ENCODE results near the gene CAPN15. TPM values are rescaled to one million over a fixed set of nuclear protein-coding genes. Genes with fewer than 3 reads are reported as not detected.

Gene CAPN15
- total and polyA plus RNA-seq, 9 of the 15 experiments (the other 6 are each of a cell fraction or from before 2014, with no cell fraction given) = 0.62 to 111 (median 14.2) TPM

GRCh38 chr16:578232-578869 is 50.8 kb downstream of the CAPN15 start:
- no peak for FAIRE-seq
- H3K27ac ChIP-seq (ENCODE audit: extremely low read depth, low read depth, low read length) = no peak overlapping the region

DNA sequence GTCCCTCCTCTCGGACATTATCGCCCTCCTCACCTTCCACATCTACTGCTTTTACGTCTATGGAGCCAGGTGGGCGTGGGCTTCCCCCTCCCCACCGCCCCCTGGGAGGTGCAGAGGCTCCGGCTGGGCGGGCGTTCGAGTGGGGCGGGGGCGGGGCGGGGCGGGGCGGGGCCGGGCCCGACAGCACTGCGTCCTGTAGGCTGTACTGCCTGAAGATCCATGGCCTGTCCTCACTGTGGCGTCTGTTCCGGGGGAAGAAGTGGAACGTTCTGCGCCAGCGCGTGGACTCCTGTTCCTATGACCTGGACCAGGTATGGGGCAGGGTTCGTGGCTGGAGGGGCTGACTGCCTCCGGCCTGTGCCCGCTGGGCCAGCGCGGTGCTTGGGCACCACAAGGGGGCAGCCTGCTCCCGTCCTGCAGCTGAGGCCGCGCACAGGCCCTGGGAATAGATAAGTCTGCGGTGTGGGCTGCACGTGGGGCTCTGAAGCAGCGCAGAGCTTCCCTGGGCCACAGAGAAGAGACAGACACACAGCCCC is 51.4 kb downstream of the CAPN15 start:
- Histone ChIP-seq H3K36me3 (ENCODE audit: control insufficient read depth, insufficient read depth, low read length) (peaks cover 24% of the 10 kb centered on the region; the same call in 2 of the 3 replicates), H3K79me2 (ENCODE audit: control insufficient read depth, insufficient read depth, low read length) (no peaks in the 10 kb centered on the region), H3K27me3 (ENCODE audit: control insufficient read depth in 2 of 2, insufficient read depth in 2 of 2, low read length in 2 of 2) (no peaks in the 10 kb centered on the region), H3K4me3 (no peak overlapping the region), H3K9ac (ENCODE audit: insufficient read depth in 1 of 2, low read depth in 2 of 2, low read length in 2 of 2) (peak overlapping the region in 1 of 2 experiments; percentile 85; a peak in 2 of 4 replicates), H2AFZ (ENCODE audit: low read depth, low read length) (peak overlapping the region; percentile 87), H3K4me1 (replicated peaks in 1 of 2; ENCODE audit: control insufficient read depth in 2 of 2, insufficient read depth in 2 of 2, low read length in 2 of 2) (peaks cover 0 to 87% of the 10 kb centered on the region in 2 experiments; a peak in 4 of 5 replicates), H3K9me1 (ENCODE audit: control insufficient read depth, insufficient read depth, low read length) (peaks cover 3% of the 10 kb centered on the region), H3K9me3 (replicated peaks; ENCODE audit: control insufficient read depth, insufficient read depth, low read depth, low read length) (no peaks in the 10 kb centered on the region), H3K4me2 (ENCODE audit: insufficient read depth, low read length) (peak overlapping the region; percentile 66; the same call in 1 of the 2 replicates), H4K20me1 (replicated peaks; ENCODE audit: control insufficient read depth, insufficient read depth, low read length) (peaks cover 13% of the 10 kb centered on the region), H3K27ac (ENCODE audit: extremely low read depth, low read depth, low read length) (no peak overlapping the region)
- ATAC-seq (peak; percentile 97), DNase-seq (ENCODE audit: extremely low read depth in 1 of 4, low spot score in 3 of 4) (peak; percentile 67 to 94 (median 79)), FAIRE-seq (peak; percentile 92)
- CTCF ChIA-PET (ENCODE audit: low intra/inter-chr PET ratio) = interaction anchor here (0.7 to 1.2 kb wide), 2 partner anchors 82 to 94 kb away, joined by 3 to 8 read pairs; no protein-coding TSS in a partner anchor
- POLR2A ChIA-PET = interaction anchor here (0.6 to 2.1 kb wide), 7 partner anchors 8 to 682 kb away, joined by 3 to 6 read pairs (median 4); partner anchors contain the start of gene STUB1
- 10% methylated on average over 19 of the region's 34 CpGs for WGBS (ENCODE audit: insufficient coverage, low coverage, missing lambda C conversion rate)
- in situ Hi-C loops (cut with MboI) (loop anchor here (5.0 kb wide), 1 partner anchor 88 kb away; the partner anchor contains the start of gene RHOT2), intact Hi-C loops (cut with micrococcal nuclease) (loop anchor here (5.0 kb wide), 1 partner anchor 88 kb away; the partner anchor contains the start of gene RHOT2)
- no TSS peak for BruUV-seq (replicated peaks)
- TF ChIP-seq ZNF217 (CRISPR knock-in tag; IDR thresholded peaks at IDR 0.05) (no peak), ZNF407 (IDR thresholded peaks at IDR 0.05; ENCODE audit: low read depth) (no peak)

More at GRCh38 chr16:578232-578869, 50.8 kb downstream of the CAPN15 start:
- no TSS peak for BruUV-seq (replicated peaks)
- in situ Hi-C loops (cut with MboI) (loop anchor here (5.0 kb wide), 1 partner anchor 89 kb away; the partner anchor contains the start of gene RHOT2), intact Hi-C loops (cut with micrococcal nuclease) (loop anchor here (5.0 kb wide), 1 partner anchor 89 kb away; the partner anchor contains the start of gene RHOT2)
- Histone ChIP-seq H3K4me3 (no peak overlapping the region), H4K20me1 (replicated peaks; ENCODE audit: control insufficient read depth, insufficient read depth, low read length) (peaks cover 13% of the 10 kb centered on the region), H3K4me2 (ENCODE audit: insufficient read depth, low read length) (no peak overlapping the region), H2AFZ (ENCODE audit: low read depth, low read length) (no peak overlapping the region), H3K36me3 (ENCODE audit: control insufficient read depth, insufficient read depth, low read length) (peaks cover 26% of the 10 kb centered on the region; the same call in 2 of the 3 replicates), H3K27me3 (ENCODE audit: control insufficient read depth in 2 of 2, insufficient read depth in 2 of 2, low read length in 2 of 2) (no peaks in the 10 kb centered on the region), H3K9me1 (ENCODE audit: control insufficient read depth, insufficient read depth, low read length) (peaks cover 3% of the 10 kb centered on the region), H3K9ac (ENCODE audit: insufficient read depth in 1 of 2, low read depth in 2 of 2, low read length in 2 of 2) (peak overlapping the region in 1 of 2 experiments; percentile 48; a peak in 1 of 4 replicates), H3K9me3 (replicated peaks; ENCODE audit: control insufficient read depth, insufficient read depth, low read depth, low read length) (no peaks in the 10 kb centered on the region), H3K79me2 (ENCODE audit: control insufficient read depth, insufficient read depth, low read length) (no peaks in the 10 kb centered on the region), H3K4me1 (replicated peaks in 1 of 2; ENCODE audit: control insufficient read depth in 2 of 2, insufficient read depth in 2 of 2, low read length in 2 of 2) (peaks cover 0 to 87% of the 10 kb centered on the region in 2 experiments; a peak in 4 of 5 replicates)
- DNase-seq (ENCODE audit: extremely low read depth in 1 of 4, low spot score in 3 of 4) = no peak
- no peak for ATAC-seq
- ChIA-PET POLR2A (interaction anchor here (0.6 to 2.1 kb wide), 5 partner anchors 7 to 103 kb away, joined by 3 to 6 read pairs (median 5); partner anchors contain the start of gene STUB1), CTCF (ENCODE audit: low intra/inter-chr PET ratio) (interaction anchor here (1.2 kb wide), 1 partner anchor 82 kb away, joined by 8 read pairs; no protein-coding TSS in a partner anchor)
- WGBS (ENCODE audit: insufficient coverage, low coverage, missing lambda C conversion rate) = 85% methylated on average over 12 of the region's 24 CpGs
- TF ChIP-seq POLR2G (IDR thresholded peaks at IDR 0.05; ENCODE audit: low read depth, low read length) (peak; percentile 31), PHTF2 (CRISPR knock-in tag; IDR thresholded peaks at IDR 0.05) (no peak), RBFOX2 (IDR thresholded peaks at IDR 0.05; ENCODE audit: low read depth, low read length) (peak; percentile 48; the same call in 1 of the 2 replicates)

Data from K562 (cell line).